ENCODE measurements around the gene CNTNAP2. TPM values are rescaled to one million over a fixed set of nuclear protein-coding genes. Genes with fewer than 3 reads are reported as not detected.

CNTNAP2 gene
- total and polyA plus RNA-seq, 2 of the 8 experiments (the other 6 are each of a cell fraction or from before 2014, with no cell fraction given), result 27.9 to 71.0 TPM

DNA sequence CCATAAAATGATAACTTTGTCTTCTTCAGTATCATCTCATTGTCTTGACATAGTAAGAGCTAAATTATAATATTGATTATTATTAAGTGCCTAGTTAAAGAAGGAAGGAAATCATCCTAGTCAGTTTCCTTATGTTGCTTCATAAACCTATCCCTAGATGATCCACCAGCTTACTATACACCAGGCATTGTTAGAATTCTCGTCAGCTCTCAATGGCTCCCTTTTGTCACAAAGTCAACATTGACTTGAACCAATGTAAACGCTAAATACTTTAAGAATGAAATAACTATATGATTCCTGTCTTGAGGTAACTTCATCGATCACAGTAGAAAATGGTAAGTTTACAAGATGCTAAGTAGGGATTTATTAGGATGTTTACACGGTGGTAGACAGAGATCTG lies 1162.9 kb downstream of the CNTNAP2 start:
- Histone ChIP-seq H3K9ac (replicated peaks in 1 of 4; ENCODE audit: extremely low read depth in 1 of 4, low read depth in 3 of 4, low read length in 3 of 4) (no peak overlapping the region), H2BK12ac (ENCODE audit: low read depth, low read length) (no peak overlapping the region), H3K27me3 (replicated peaks in 1 of 4; ENCODE audit: control insufficient read depth in 3 of 4, extremely low read depth in 1 of 4, insufficient read depth in 3 of 4, low read length in 3 of 4) (no peaks in the 10 kb centered on the region), H3K23ac (ENCODE audit: insufficient read length) (no peak overlapping the region), H2AFZ (ENCODE audit: low read length) (0 out of 2 replicates have a peak overlapping the region, but pooled peaks have one; percentile 40), H2BK5ac (ENCODE audit: low read depth, low read length) (no peak overlapping the region), H3K56ac (replicated peaks; ENCODE audit: insufficient read length, low read depth, low read length) (no peak overlapping the region), H3K4me2 (ENCODE audit: insufficient read depth in 1 of 2, low read depth in 2 of 2, low read length in 2 of 2) (no peak overlapping the region), H4K5ac (ENCODE audit: insufficient read length, low read depth, low read length) (no peak overlapping the region), H2BK120ac (replicated peaks; ENCODE audit: low read depth, low read length) (no peak overlapping the region), H3K79me2 (ENCODE audit: control insufficient read depth in 1 of 2, insufficient read depth in 2 of 2, low read length in 2 of 2) (no peaks in the 10 kb centered on the region), H3K79me1 (ENCODE audit: low read depth, low read length) (no peaks in the 10 kb centered on the region), H3K36me3 (ENCODE audit: control insufficient read depth in 2 of 4, insufficient read depth in 4 of 4, low read length in 3 of 4) (no peaks in the 10 kb centered on the region), H3K18ac (ENCODE audit: extremely low read depth, low read length) (no peak overlapping the region), H3K23me2 (ENCODE audit: low read depth, low read length) (no peaks in the 10 kb centered on the region), H4K91ac (replicated peaks; ENCODE audit: insufficient read length, low read length) (no peak overlapping the region), H3K4me3 (ENCODE audit: extremely low read depth in 1 of 4, insufficient read depth in 2 of 4, low read depth in 3 of 4, low read length in 4 of 4) (no peak overlapping the region), H3K14ac (ENCODE audit: insufficient read length) (no peak overlapping the region), H3K27ac (ENCODE audit: low read depth, low read length) (no peak overlapping the region), H2BK20ac (ENCODE audit: low read length) (no peak overlapping the region), H4K20me1 (replicated peaks in 1 of 2; ENCODE audit: control insufficient read depth in 1 of 2, insufficient read depth in 2 of 2, low read length in 2 of 2) (no peaks in the 10 kb centered on the region), H3K4me1 (replicated peaks in 1 of 4; ENCODE audit: control insufficient read depth in 3 of 4, insufficient read depth in 4 of 4, low read length in 3 of 4) (no peaks in the 10 kb centered on the region), H2AK5ac (ENCODE audit: low read depth, low read length) (no peak overlapping the region), H3K4ac (replicated peaks; ENCODE audit: insufficient read length, low read depth, low read length) (no peak overlapping the region), H2BK15ac (ENCODE audit: low read length) (no peak overlapping the region), H3K9me3 (ENCODE audit: insufficient read depth in 2 of 2, low read depth in 1 of 2, low read length in 1 of 2) (no peaks in the 10 kb centered on the region), H4K8ac (ENCODE audit: extremely low read depth, insufficient read depth, low read length) (no peak overlapping the region)
- 88% methylated on average over 4 of the region's 4 CpGs; no CpG with 5 or more reads in 1 of the 2 experiments for WGBS, 2 experiments (ENCODE audit: extremely low coverage in 1 of 2, insufficient coverage in 1 of 2, insufficient read length in 1 of 2, insufficient replicate concordance in 2 of 2, low coverage in 1 of 2, low lambda C conversion rate in 2 of 2, missing lambda C conversion rate in 1 of 2)
- FAIRE-seq, result no peak
- no peak for DNase-seq (ENCODE audit: low read depth in 1 of 2, low spot score in 2 of 2)
- TF ChIP-seq, protein P1, sequence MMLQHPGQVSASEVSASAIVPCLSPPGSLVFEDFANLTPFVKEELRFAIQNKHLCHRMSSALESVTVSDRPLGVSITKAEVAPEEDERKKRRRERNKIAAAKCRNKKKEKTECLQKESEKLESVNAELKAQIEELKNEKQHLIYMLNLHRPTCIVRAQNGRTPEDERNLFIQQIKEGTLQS (IDR thresholded peaks at IDR 0.05; ENCODE audit: insufficient read depth, low read depth, low read length), result no peak
- TF ChIP-seq GABPA (IDR thresholded peaks at IDR 0.05; ENCODE audit: borderline replicate concordance, insufficient read depth, low read length) (no peak), SUZ12 (IDR thresholded peaks at IDR 0.05; ENCODE audit: low read length) (no peak), TBP (IDR thresholded peaks at IDR 0.05; ENCODE audit: low read depth, low read length) (no peak), CTBP2 (IDR thresholded peaks at IDR 0.05; ENCODE audit: borderline replicate concordance, insufficient read depth, insufficient read length, low read length) (no peak)
- ChIA-PET CTCF (ENCODE audit: partially characterized antibody) (no interaction called here), POLR2A (ENCODE audit: partially characterized antibody) (no interaction called here)
